Neural cell (in vitro differentiated cells): ENCODE results near the gene FGF1.

ENCODE experiments used
- EP300 ChIP-seq: fragments of 450-650 bp; conservative IDR thresholded peaks from 2 replicates; pipeline ENCODE4 v1.6.1; 2014; ENCODE audit warnings: antibody characterized with exemption, mild to moderate bottlenecking, moderate library complexity; ENCODE audit not compliant: poor library complexity, severe bottlenecking
- TF ChIP-seq, protein P1 (sequence below): fragments of 450-650 bp; IDR thresholded peaks from 2 replicates; pipeline ENCODE4 v1.5.1; 2014; ENCODE audit warnings: antibody characterized with exemption, mild to moderate bottlenecking, moderate library complexity; ENCODE audit not compliant: poor library complexity, severe bottlenecking

DNA sequence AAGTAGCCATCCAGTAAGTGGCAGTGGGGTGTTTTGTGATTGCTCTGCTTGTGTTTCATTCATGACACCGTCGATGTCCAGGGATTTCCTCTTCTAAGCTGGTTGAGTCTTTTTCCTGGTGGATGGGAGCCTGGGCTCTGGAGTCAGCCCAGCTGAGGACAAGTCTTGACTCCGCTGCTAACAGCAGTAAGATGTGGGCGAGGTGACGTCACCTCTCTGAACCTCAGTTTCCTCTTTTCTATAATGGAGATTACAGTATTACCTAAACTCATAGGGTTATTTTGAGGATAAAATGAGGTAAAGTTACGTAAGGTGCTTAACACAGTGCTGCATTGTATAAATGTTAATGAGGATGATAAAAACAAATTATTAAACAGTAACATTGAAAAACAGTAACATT, 21.3 kb downstream of the FGF1 start:
- no peak for TF ChIP-seq EP300
- TF ChIP-seq, protein P1, sequence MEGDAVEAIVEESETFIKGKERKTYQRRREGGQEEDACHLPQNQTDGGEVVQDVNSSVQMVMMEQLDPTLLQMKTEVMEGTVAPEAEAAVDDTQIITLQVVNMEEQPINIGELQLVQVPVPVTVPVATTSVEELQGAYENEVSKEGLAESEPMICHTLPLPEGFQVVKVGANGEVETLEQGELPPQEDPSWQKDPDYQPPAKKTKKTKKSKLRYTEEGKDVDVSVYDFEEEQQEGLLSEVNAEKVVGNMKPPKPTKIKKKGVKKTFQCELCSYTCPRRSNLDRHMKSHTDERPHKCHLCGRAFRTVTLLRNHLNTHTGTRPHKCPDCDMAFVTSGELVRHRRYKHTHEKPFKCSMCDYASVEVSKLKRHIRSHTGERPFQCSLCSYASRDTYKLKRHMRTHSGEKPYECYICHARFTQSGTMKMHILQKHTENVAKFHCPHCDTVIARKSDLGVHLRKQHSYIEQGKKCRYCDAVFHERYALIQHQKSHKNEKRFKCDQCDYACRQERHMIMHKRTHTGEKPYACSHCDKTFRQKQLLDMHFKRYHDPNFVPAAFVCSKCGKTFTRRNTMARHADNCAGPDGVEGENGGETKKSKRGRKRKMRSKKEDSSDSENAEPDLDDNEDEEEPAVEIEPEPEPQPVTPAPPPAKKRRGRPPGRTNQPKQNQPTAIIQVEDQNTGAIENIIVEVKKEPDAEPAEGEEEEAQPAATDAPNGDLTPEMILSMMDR, result no peak
